ENCODE data around the gene PDE7B.
A peak's percentile ranks its signal among the peaks of the same experiment; 100 is the strongest.
"Not testable (repeated sequence)": the region's sequence is repeated elsewhere in the genome, so short reads cannot be mapped to it uniquely, and the experiment has no call there.

PDE7B gene

GRCh38 chr6:135842618-135843392 lies 8.7 kb upstream of the PDE7B start:
- DNase-seq (ENCODE audit: low read depth in 2 of 2), result no peak

- DNase-seq (ENCODE audit: low read depth in 2 of 2), result no peak
Measured at GRCh38 chr6:135850882-135851281, 619 bp upstream of the PDE7B start.

- no peak for DNase-seq (ENCODE audit: low read depth in 2 of 2)
Measured at GRCh38 chr6:135852746-135853145, 1.2 kb downstream of the PDE7B start.

- peak in 1 of 2 experiments; percentile 21 for DNase-seq (ENCODE audit: low read depth in 2 of 2)
Measured at GRCh38 chr6:135853227-135853626, 1.7 kb downstream of the PDE7B start.

GRCh38 chr6:135853986-135854385 lies 2.5 kb downstream of the PDE7B start:
- DNase-seq (ENCODE audit: low read depth in 2 of 2), result no peak

GRCh38 chr6:135854799-135855198 lies 3.3 kb downstream of the PDE7B start:
- DNase-seq (ENCODE audit: low read depth in 2 of 2), result no peak

GRCh38 chr6:135858931-135859330 lies 7.4 kb downstream of the PDE7B start:
- no peak for DNase-seq (ENCODE audit: low read depth in 2 of 2)

- no peak for DNase-seq (ENCODE audit: low read depth in 2 of 2)
Measured at GRCh38 chr6:135860361-135860760, 8.9 kb downstream of the PDE7B start.

GRCh38 chr6:135861189-135861588 lies 9.7 kb downstream of the PDE7B start:
- DNase-seq (ENCODE audit: low read depth in 2 of 2), result no peak

- not testable (repeated sequence) for DNase-seq (ENCODE audit: low read depth in 2 of 2)
Measured at GRCh38 chr6:135864929-135865328, 13.4 kb downstream of the PDE7B start.

- no peak for DNase-seq (ENCODE audit: low read depth in 2 of 2)
Measured at GRCh38 chr6:135866445-135867123, 15.1 kb downstream of the PDE7B start.

GRCh38 chr6:135867332-135867731 lies 15.8 kb downstream of the PDE7B start:
- no peak for DNase-seq (ENCODE audit: low read depth in 2 of 2)

GRCh38 chr6:135869857-135870256 lies 18.4 kb downstream of the PDE7B start:
- no peak for DNase-seq (ENCODE audit: low read depth in 2 of 2)

- peak; percentile 89 to 91 for DNase-seq (ENCODE audit: low read depth in 2 of 2)
Measured at GRCh38 chr6:135870722-135871121, 19.2 kb downstream of the PDE7B start.

GRCh38 chr6:135871296-135871695 lies 19.8 kb downstream of the PDE7B start:
- no peak for DNase-seq (ENCODE audit: low read depth in 2 of 2)

GRCh38 chr6:135871878-135872277 lies 20.4 kb downstream of the PDE7B start:
- peak; percentile 56 to 60 for DNase-seq (ENCODE audit: low read depth in 2 of 2)

GRCh38 chr6:135875446-135875845 lies 23.9 kb downstream of the PDE7B start:
- no peak for DNase-seq (ENCODE audit: low read depth in 2 of 2)

- no peak for DNase-seq (ENCODE audit: low read depth in 2 of 2)
Measured at GRCh38 chr6:135876058-135876457, 24.6 kb downstream of the PDE7B start.

GRCh38 chr6:135877666-135878065 lies 26.2 kb downstream of the PDE7B start:
- DNase-seq (ENCODE audit: low read depth in 2 of 2), result no peak

- peak; percentile 61 to 67 for DNase-seq (ENCODE audit: low read depth in 2 of 2)
Measured at GRCh38 chr6:135880066-135880972, 28.8 kb downstream of the PDE7B start.

- peak in 1 of 2 experiments; percentile 38 for DNase-seq (ENCODE audit: low read depth in 2 of 2)
Measured at GRCh38 chr6:135883045-135883444, 31.5 kb downstream of the PDE7B start.

GRCh38 chr6:135883536-135883935 lies 32.0 kb downstream of the PDE7B start:
- no peak for DNase-seq (ENCODE audit: low read depth in 2 of 2)
